Measurements from ENCODE around the gene TP73.
"Not testable (repeated sequence)": the region's sequence is repeated elsewhere in the genome, so short reads cannot be mapped to it uniquely, and the experiment has no call there.

Gene TP73

DNA sequence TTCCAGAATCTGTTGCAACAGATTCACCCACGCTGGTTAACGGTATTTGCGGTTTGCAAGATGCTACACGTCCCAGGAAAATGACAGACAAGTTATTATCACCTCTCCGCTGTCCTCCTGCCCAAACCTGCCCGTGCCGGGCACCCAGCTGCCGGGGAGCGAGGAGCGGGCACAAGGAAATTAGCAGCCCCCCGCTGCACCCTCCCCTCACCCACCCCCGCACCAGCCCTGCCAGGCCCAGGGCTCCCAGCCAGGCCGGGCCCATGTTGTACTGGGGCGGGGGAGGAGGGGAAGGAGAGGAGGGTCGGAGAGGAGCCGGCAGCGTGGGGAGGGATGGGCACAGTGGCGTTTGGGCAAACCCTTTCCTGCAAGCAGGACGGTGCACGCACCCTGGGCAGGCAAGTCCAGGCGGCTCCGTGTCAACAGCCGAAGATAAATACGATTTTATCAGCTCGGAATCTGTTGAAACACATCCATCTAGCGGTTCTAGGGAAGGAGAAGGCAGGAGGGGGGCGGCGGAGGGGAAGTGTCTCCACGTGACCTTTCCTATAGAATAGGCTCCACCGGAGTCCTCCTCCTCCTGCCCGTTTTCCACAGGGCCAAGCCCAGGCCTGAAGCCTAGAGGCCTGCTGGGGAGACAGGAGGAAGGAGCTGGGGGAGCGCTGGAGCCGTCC lies 64.9 kb downstream of the TP73 start:
- Histone ChIP-seq H3K27ac (ENCODE audit: insufficient read depth, low read depth, low read length, poor library complexity, severe bottlenecking) (no peak overlapping the region), H3K9me3 (ENCODE audit: control insufficient read depth, low read length) (no peaks in the 10 kb centered on the region), H3K36me3 (ENCODE audit: control insufficient read depth, insufficient read depth, low read length) (no peaks in the 10 kb centered on the region), H3K4me3 (ENCODE audit: insufficient read depth, low read depth, low read length) (no peak overlapping the region), H3K27me3 (ENCODE audit: control insufficient read depth, insufficient read depth, low read length, poor library complexity, severe bottlenecking) (no peaks in the 10 kb centered on the region), H3K4me1 (ENCODE audit: control insufficient read depth, insufficient read depth, low read length) (peaks cover 12% of the 10 kb centered on the region)
- WGBS, 2 experiments: 68 to 69% methylated on average over 32 to 33 of the region's 33 CpGs

GRCh38 chr1:3717715-3718601 lies 65.6 kb downstream of the TP73 start:
- peaks cover 12% of the 10 kb centered on the region for H3K4me1 ChIP-seq (ENCODE audit: control insufficient read depth, insufficient read depth, low read length)
- H3K27me3 ChIP-seq (ENCODE audit: control insufficient read depth, insufficient read depth, low read length, poor library complexity, severe bottlenecking): no peaks in the 10 kb centered on the region
- H3K9me3 ChIP-seq (ENCODE audit: control insufficient read depth, low read length): no peaks in the 10 kb centered on the region
- H3K27ac ChIP-seq (ENCODE audit: insufficient read depth, low read depth, low read length, poor library complexity, severe bottlenecking): no peak overlapping the region
- 19 to 23% methylated on average over 40 of the region's 40 CpGs for WGBS, 2 experiments
- no peak overlapping the region for H3K4me3 ChIP-seq (ENCODE audit: insufficient read depth, low read depth, low read length)
- H3K36me3 ChIP-seq (ENCODE audit: control insufficient read depth, insufficient read depth, low read length): no peaks in the 10 kb centered on the region

GRCh38 chr1:3718764-3719163 lies 66.4 kb downstream of the TP73 start:
- no peaks in the 10 kb centered on the region for H3K27me3 ChIP-seq (ENCODE audit: control insufficient read depth, insufficient read depth, low read length, poor library complexity, severe bottlenecking)
- H3K27ac ChIP-seq (ENCODE audit: insufficient read depth, low read depth, low read length, poor library complexity, severe bottlenecking): no peak overlapping the region
- no peaks in the 10 kb centered on the region for H3K9me3 ChIP-seq (ENCODE audit: control insufficient read depth, low read length)
- H3K4me3 ChIP-seq (ENCODE audit: insufficient read depth, low read depth, low read length): no peak overlapping the region
- WGBS, 2 experiments: 85 to 87% methylated on average over 14 of the region's 14 CpGs
- H3K36me3 ChIP-seq (ENCODE audit: control insufficient read depth, insufficient read depth, low read length): no peaks in the 10 kb centered on the region
- peaks cover 12% of the 10 kb centered on the region for H3K4me1 ChIP-seq (ENCODE audit: control insufficient read depth, insufficient read depth, low read length)

DNA sequence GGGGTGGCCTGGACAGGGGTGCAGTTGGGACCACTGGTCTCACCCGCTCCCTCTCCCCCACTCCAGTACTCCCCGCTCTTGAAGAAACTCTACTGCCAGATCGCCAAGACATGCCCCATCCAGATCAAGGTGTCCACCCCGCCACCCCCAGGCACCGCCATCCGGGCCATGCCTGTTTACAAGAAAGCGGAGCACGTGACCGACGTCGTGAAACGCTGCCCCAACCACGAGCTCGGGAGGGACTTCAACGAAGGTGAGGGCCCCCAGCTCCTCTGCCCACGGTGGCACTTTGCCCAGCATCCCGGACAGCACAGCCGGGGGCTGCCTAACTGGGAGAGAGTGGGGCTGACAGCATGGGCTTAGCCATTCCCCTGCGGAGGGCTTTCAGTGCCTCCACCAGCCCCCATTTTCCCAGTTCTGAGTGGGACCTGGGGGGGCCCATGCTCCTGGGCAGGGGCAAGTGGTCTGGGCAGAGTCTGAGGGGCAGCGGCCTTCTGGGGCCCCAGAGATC lies 69.7 kb downstream of the TP73 start:
- H3K27me3 ChIP-seq (ENCODE audit: control insufficient read depth, insufficient read depth, low read length, poor library complexity, severe bottlenecking): no peaks in the 10 kb centered on the region
- H3K4me3 ChIP-seq (ENCODE audit: insufficient read depth, low read depth, low read length): no peak overlapping the region
- H3K4me1 ChIP-seq (ENCODE audit: control insufficient read depth, insufficient read depth, low read length): peaks cover 10% of the 10 kb centered on the region
- no peaks in the 10 kb centered on the region for H3K36me3 ChIP-seq (ENCODE audit: control insufficient read depth, insufficient read depth, low read length)
- whole genome bisulfite sequencing, 2 experiments: 82 to 83% methylated on average over 20 of the region's 20 CpGs
- H3K9me3 ChIP-seq (ENCODE audit: control insufficient read depth, low read length): no peaks in the 10 kb centered on the region
- no peak overlapping the region for H3K27ac ChIP-seq (ENCODE audit: insufficient read depth, low read depth, low read length, poor library complexity, severe bottlenecking)

DNA sequence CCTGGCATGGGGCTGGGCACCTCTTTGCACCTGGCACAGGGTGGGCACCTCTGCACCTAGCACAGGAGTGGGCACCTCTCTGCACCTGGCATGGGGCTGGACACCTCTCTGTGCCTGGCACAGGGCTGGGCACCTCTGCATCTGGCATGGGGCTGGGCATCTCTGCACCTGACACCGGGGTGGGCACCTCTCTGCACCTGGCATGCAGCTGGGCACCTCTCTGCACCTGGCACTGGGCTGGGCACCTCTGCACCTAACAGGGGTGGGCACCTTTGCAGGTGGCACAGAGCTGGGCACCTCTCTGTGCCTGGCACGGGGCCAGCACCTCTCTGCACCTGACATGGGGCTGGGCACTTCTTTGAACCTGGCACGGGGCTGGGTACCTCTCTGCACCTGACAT lies 70.5 kb downstream of the TP73 start:
- H3K4me1 ChIP-seq (ENCODE audit: control insufficient read depth, insufficient read depth, low read length): peaks cover 6% of the 10 kb centered on the region
- no peak overlapping the region for H3K4me3 ChIP-seq (ENCODE audit: insufficient read depth, low read depth, low read length)
- no peak overlapping the region for H3K27ac ChIP-seq (ENCODE audit: insufficient read depth, low read depth, low read length, poor library complexity, severe bottlenecking)
- no peaks in the 10 kb centered on the region for H3K9me3 ChIP-seq (ENCODE audit: control insufficient read depth, low read length)
- no peaks in the 10 kb centered on the region for H3K36me3 ChIP-seq (ENCODE audit: control insufficient read depth, insufficient read depth, low read length)
- no peaks in the 10 kb centered on the region for H3K27me3 ChIP-seq (ENCODE audit: control insufficient read depth, insufficient read depth, low read length, poor library complexity, severe bottlenecking)
- 94 to 95% methylated on average over 3 of the region's 3 CpGs for WGBS, 2 experiments

DNA sequence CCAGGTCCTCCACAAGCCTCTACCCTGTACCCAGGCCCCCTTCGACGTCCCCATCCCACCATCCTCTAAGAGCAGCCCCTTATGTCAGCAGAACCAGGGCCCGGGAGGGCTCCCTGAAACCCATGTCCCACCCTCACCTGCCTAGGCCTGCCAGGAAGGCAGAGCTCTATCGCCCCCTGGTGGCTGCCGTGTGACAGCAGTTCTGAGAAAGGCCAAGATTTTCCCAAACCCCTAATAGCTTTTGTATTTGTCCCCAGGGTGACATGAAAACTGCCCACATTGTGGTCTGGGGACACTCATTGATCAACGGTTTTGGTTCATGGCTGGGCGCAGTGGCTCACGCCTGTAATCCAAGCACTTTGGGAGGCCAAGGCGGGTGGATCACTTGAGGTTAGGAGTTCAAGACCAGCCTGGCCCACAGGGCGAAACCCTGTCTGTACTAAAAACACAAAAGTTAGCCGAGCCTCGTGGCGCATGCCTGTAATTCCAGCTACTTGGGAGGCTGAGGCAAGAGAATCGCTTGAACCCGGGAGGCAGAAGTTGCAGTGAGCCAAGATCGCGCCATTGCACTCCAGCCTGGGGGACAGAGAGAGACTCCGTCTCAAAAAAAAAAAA lies 72.2 kb downstream of the TP73 start:
- H3K27ac ChIP-seq (ENCODE audit: insufficient read depth, low read depth, low read length, poor library complexity, severe bottlenecking); H3K27me3 ChIP-seq (ENCODE audit: control insufficient read depth, insufficient read depth, low read length, poor library complexity, severe bottlenecking); H3K9me3 ChIP-seq (ENCODE audit: control insufficient read depth, low read length); H3K36me3 ChIP-seq (ENCODE audit: control insufficient read depth, insufficient read depth, low read length); H3K4me3 ChIP-seq (ENCODE audit: insufficient read depth, low read depth, low read length); H3K4me1 ChIP-seq (ENCODE audit: control insufficient read depth, insufficient read depth, low read length): not testable (repeated sequence)
- WGBS, 2 experiments: 41 to 43% methylated on average over 18 of the region's 18 CpGs

DNA sequence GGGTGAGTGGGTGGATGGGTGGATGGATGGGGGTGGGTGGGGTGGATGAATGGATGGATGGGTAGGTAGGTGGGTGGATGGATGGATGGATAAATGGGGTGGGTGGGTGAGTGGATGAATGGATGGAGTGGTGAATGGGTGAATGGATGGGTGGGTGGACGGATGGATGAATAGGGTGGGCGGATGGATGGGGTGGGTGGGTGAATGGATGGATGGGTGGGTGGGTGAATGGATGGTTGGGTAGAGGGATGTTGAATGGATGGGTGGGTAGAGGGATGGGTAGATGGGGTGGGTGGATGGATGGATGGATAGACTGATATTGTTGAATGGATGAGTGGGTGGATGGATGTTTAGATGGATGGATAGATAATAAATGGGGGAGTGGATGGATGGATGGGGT lies 73.0 kb downstream of the TP73 start:
- Histone ChIP-seq H3K9me3 (ENCODE audit: control insufficient read depth, low read length) (no peaks in the 10 kb centered on the region), H3K27ac (ENCODE audit: insufficient read depth, low read depth, low read length, poor library complexity, severe bottlenecking) (no peak overlapping the region), H3K4me1 (ENCODE audit: control insufficient read depth, insufficient read depth, low read length) (no peaks in the 10 kb centered on the region), H3K4me3 (ENCODE audit: insufficient read depth, low read depth, low read length) (no peak overlapping the region), H3K27me3 (ENCODE audit: control insufficient read depth, insufficient read depth, low read length, poor library complexity, severe bottlenecking) (peaks cover 5% of the 10 kb centered on the region), H3K36me3 (ENCODE audit: control insufficient read depth, insufficient read depth, low read length) (no peaks in the 10 kb centered on the region)
- WGBS, 2 experiments: 91 to 95% methylated on average over 2 of the region's 2 CpGs

DNA sequence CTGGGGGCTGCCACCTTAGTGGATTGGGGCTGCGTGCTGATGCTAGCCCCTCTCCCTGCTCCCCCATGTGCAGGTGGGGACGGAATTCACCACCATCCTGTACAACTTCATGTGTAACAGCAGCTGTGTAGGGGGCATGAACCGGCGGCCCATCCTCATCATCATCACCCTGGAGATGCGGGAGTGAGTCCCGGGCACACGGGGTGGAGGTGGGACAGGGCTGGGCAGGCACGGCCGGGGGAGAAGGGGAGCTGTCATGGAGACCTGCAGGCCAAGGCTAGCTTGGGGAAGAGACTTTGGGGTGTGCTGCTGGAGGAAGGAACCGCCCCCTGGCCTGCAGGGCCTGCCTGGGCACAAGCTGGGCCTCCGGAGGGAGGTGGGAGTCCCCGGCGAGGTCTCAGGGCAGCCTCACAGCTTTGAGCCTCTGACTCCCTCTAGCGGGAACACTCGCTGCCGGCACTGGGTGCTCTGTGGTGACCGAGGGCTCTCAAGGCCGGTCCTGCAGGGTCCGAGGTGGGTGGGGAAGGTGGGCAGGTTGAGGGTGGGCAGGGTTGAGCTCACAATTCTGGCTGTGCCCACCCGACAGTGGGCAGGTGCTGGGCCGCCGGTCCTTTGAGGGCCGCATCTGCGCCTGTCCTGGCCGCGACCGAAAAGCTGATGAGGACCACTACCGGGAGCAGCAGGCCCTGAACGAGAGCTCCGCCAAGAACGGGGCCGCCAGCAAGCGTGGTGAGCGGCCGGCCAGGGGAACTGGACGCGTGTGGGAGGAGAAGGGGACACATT lies 74.9 kb downstream of the TP73 start:
- no peaks in the 10 kb centered on the region for H3K9me3 ChIP-seq (ENCODE audit: control insufficient read depth, low read length)
- peaks cover 5% of the 10 kb centered on the region for H3K27me3 ChIP-seq (ENCODE audit: control insufficient read depth, insufficient read depth, low read length, poor library complexity, severe bottlenecking)
- no peak overlapping the region for H3K27ac ChIP-seq (ENCODE audit: insufficient read depth, low read depth, low read length, poor library complexity, severe bottlenecking)
- H3K36me3 ChIP-seq (ENCODE audit: control insufficient read depth, insufficient read depth, low read length): no peaks in the 10 kb centered on the region
- no peak overlapping the region for H3K4me3 ChIP-seq (ENCODE audit: insufficient read depth, low read depth, low read length)
- peaks cover 8% of the 10 kb centered on the region for H3K4me1 ChIP-seq (ENCODE audit: control insufficient read depth, insufficient read depth, low read length)
- WGBS, 2 experiments: 61 to 62% methylated on average over 37 of the region's 37 CpGs

DNA sequence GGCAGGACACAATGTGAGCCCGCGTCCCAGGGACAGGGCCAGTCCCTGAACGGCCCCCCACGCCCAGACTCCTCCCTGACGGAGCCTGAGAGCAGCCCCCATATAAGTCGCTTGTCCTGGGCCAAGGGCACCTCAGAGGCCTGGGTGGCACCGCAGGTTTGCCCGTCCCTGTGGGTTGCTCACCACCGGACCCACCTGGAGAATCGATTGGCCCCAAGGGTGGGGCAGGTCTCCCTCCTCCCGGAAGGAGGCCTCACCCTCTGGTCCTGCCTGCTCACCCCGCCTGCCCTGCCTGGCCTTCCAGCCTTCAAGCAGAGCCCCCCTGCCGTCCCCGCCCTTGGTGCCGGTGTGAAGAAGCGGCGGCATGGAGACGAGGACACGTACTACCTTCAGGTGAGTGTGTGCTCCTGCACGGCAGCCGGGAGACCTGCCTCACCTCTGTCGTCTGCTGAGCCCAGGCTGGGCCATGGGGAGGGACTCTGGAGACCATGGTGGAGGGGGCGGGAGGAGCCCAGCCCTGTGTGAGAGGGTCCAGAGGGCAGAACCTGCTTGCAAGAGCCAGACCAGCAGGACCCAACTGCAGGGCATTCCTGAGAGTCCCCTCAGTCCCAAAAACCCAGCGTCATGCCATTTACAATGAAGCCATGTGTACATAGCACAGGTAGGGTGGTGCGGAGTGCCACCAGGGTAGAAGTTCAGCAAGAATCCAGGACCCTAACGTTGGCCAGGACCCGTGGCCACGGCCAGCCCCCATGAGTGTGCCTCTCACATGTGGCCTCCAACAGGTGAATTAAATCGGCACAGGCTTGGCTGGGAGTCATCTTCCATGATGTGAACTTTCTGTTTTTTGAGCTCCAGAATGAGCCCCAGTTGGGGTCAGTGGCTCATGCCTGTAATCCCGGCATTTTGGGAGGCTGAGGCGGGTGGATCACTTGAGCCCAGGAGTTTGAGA lies 75.8 kb downstream of the TP73 start:
- Histone ChIP-seq H3K4me1 (ENCODE audit: control insufficient read depth, insufficient read depth, low read length) (peaks cover 9% of the 10 kb centered on the region), H3K27me3 (ENCODE audit: control insufficient read depth, insufficient read depth, low read length, poor library complexity, severe bottlenecking) (peaks cover 5% of the 10 kb centered on the region), H3K27ac (ENCODE audit: insufficient read depth, low read depth, low read length, poor library complexity, severe bottlenecking) (no peak overlapping the region), H3K4me3 (ENCODE audit: insufficient read depth, low read depth, low read length) (no peak overlapping the region), H3K36me3 (ENCODE audit: control insufficient read depth, insufficient read depth, low read length) (no peaks in the 10 kb centered on the region), H3K9me3 (ENCODE audit: control insufficient read depth, low read length) (no peaks in the 10 kb centered on the region)
- 90 to 91% methylated on average over 31 of the region's 31 CpGs for WGBS, 2 experiments
